SKM-1 treated with dmso at 0.1 percent for 144 hours (cell line): ENCODE measurements around the gene DMBT1.

Source experiments
- DNase-seq: peaks from one replicate; lab custom pipeline; 2025; ENCODE audit not compliant: unreplicated experiment; lab: John Stamatoyannopoulos, UW

The DMBT1 gene

DNA sequence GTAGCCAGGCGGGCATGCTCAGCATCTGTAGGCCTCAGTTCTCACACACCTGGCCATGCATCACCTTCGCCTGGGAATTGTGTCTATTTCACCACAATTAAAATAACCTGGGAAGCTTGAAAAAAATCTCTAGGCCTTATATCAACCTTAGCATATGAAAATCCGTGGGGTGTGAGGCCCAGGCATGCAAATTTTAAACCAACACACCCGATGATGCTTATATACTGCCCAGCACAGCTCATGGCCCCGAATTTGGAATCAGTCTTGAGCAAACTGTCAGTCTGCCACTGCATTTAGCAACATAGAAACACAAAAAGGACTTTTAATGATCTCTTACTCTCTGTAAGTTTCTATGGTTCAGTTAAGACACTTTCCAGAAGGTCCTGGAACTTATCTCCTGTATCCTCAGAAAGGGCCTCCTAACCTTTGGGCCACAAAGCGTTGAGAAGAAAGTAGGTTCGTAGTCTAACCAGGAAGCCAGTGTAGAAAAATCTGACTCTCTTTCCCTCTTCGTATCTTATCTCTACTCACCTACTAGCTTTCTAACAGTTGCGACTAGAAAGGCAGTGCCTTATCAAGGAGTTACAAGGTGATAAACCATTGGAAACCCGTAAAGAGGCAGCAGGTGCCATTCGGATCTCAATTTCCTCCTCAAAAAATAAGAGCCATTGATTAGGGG is 12.0 kb upstream of the DMBT1 start:
- no peak for DNase-seq

DNA sequence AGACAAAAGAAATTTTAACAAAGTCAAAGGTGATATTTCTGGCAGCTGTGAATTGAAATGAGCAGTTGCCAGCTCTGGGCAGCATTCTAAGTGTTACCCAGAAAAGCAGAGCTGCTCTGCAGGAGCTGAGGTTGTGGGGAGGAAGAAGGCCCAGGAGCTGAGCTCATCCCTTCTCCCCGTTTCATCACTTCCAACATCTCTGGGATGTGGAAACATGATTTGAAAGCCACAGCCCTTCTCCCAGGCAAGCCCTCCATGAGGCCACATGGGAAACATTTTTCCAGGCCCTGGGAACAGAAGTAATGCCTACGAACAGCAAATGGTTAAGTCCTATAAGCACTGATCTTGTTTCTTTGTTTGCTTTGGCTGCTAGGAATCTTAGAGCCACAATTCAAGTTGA is 10.9 kb upstream of the DMBT1 start:
- no peak for DNase-seq

DNA sequence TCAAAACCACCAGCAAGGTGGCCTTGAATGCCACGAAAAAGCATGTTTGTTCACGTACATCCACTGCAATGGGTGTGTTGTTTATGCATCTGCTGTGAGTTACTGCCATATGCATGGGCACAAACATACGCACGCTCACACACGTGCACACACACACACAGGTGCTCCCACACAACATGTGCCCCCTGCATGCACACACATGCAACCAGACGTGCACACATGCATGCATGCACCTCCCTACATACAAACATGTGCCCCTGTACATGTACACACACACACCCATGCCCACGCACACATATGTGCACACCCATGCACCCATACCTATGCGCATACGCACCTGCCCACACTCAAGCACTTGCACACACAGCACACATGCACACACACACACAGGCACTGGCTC is 10.1 kb upstream of the DMBT1 start:
- no peak for DNase-seq

DNA sequence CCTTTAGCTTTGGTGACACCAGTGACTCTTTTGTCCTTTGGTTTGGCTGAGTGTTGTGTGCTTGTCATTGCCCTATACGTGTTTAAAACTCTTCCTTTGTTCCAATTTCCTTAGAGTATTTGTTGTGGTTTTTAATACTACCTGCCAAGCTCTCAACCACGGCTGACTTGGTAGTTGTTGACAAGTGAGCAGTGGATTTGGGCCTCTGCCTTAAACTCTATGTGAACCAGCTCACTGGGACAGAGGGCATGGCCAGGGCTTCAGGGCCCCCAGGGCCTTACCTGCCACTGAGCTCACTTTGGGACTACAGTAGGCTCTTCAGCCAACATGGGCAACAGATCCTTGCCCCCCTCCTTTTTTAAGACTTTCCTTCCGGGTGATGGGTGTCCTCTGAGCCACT is 9.6 kb upstream of the DMBT1 start:
- no peak for DNase-seq

DNA sequence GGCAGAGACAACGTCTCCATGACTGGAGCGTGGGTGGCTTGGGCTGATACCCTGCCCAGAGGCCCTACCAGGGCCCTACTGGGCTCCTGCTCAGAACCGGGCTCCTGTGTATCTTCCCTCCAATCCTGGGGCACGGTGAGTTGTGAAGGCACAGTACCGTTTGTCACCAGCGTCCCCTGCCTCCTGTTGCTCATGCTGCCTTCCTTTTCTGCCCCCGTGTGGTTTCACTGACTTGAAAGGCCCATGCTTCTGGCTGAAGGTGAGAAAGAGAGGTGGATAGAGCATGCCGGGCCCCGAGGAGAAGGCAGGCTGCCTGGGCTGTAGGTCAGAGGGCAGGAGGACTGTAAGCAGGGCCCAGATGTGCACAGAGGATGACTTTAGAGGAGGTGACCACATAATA is 9.1 kb upstream of the DMBT1 start:
- no peak for DNase-seq

DNA sequence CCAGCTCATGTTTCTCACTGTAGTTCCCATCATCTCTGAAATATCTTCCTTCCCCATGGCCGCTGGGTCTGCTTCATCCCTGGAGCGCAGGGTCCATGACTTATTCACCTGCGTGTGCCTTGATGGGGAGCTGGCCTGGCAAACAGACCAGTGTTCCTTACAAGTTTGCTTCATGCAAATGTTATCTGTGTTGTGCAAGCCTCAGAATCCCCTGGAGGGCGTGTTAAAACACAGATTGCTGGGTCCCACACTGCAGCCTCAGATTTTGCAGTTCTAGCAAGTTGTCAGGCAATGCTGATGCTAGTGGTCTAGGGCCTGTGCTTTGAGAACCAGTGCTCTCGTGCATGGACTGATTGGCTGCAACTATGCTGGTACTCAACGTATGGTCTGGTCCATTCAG is 7.2 kb upstream of the DMBT1 start:
- DNase-seq = no peak

DNA sequence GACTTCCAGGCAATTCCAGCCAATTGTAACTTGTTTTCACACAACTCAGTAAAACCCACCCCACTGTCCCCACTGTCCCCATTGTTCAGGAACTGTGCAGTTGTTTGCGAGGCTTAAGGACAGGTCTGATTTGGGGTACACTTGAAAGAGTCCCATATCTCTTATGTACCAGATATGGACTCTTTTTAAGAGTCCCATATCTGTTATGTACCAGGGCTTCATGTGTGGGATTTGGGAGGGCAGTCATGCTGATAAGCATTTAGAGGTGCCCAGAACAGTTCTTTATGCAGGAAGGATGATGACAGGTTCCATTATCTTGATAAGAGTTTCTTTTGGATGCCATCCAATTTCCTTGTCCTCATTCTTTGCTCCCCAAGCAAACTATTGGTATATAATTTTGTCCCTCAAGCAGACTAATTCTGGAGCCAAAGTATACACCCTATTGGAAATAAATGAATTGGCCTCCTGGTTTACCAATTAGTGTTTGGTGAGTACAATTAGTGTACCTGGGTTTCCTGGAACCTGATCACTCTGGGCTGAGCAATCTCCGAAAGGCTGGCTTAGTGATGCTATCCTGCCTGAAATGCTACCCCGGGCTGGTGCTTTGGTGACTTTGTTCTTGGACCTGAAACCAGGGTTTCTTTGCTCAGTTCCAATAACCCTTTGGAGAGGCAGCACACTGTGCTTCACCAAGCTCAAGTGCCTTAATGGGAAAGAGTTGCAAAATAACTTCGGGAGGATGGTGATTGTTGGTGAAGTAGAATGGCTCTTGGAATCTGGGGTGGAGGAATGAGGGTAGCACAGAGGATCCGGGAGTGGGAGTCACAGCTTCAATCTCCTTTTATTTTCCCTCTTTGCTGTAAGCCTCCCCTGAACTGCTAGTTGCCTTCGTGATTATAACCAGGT is 6.2 kb upstream of the DMBT1 start:
- no peak for DNase-seq

DNA sequence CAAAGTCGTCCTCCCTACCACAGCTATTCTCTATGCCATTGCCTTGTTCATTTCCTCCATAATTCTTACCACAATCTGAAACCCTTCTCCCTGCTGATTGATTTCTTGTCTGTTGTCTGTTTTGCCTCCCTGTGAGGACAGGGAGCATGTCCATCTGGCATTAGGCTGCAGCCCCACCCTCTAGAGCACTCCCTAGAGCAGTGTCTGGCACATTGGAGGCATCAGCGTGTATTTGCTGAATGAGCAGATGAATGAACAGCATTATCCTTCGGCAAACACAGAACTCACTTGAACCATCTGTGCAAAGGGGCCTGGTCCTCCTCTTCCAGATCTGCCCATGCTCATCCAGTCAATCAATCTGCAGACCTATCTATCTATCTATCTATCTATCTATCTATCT is 5.1 kb upstream of the DMBT1 start:
- DNase-seq = no peak

DNA sequence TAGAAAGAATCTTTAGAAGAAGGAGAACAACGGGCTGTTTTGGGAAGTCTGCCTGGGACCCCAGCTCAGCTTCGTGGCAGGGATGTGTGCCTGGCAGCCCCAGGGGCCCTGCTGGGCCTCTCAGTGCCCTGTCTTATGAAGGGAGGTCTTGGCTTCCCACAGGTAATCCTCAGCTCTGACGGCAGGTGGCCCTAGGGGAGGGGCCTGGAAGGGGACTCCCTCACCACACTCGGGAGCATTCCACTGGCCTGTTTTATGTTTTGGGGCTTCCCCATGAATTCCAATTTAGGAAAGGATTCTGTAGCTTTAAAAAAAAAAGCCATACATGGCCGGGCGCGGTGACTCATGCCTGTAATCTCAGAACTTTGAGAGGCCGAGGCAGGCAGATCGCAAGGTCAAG is 3.0 kb upstream of the DMBT1 start:
- DNase-seq = no peak

DNA sequence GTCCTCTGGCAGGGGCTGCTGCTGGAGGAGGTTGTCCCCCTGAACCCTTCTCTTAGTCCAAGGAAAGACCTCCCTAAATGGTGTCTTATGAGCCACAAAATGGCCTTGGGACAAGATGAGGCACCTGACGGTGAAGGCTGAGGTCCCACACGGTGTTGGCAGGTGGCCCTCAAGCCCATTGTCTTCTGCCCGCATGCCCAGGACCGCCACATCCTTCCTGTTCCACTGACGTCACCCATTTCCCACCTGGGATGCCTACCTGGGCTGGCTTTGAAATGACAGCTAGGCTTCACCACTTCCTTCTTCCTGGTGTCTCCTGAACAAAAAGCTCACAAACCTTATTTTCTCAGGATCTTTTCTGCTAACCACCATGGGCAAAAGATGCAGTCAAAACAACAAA is 2.1 kb upstream of the DMBT1 start:
- no peak for DNase-seq

DNA sequence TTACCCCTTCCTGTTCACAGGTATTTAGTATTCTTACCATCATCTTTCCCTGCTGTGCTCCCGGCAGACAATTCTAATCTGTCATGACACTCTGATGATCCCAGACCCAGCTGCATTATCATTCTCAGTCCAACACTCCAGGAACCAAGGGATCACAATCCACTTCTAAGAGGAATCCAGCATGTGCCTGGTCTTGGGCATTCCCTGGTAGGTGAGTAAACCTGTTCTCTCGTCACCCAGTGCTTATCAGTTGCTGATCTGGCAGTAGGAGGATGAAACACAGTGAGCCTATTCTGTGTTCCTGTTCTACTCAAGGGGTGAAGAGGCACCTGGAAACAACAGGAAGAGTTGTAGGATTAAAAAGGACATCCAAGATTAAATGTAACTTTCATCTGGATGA is 1.3 kb upstream of the DMBT1 start:
- no peak for DNase-seq

DNA sequence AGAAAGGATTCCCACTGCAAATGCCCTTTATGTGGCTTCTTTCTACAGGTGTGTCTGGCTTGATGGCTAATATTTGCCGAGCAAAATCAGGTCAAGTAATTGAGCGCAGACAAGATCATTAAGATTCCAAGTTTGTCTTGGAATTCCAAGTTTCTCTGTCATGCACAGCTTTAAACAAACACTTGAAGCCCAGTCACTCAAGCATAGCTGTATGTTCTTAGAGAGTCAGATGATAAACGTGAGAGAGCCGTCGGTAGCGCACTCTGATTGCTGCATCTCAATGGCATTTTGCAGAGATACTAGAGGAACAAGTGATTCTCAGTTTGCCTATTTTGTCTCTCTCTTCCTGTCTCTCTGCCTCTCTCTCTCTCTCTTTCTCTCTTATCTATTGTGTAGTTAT is 658 bp downstream of the DMBT1 start:
- no peak for DNase-seq

DNA sequence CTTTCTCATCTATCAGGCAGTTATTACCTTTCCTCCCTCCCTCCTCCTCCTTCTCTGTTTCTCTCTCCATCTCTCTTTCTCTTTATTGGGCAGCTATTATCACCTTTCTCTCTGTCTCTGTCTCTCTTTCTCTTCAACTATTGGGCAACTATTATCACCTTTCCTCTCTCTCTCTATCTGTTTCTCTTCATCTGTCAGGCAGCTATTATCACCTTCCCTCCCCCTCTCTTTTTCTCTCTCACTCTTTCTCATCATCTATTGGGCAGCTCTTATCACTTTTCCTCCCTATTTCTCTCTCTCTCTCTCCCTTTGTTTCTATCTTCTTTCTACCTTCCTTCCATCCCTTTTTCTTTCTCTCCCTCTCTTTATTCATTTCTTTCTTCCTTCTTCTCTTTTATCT is 1.2 kb downstream of the DMBT1 start:
- DNase-seq = no peak

DNA sequence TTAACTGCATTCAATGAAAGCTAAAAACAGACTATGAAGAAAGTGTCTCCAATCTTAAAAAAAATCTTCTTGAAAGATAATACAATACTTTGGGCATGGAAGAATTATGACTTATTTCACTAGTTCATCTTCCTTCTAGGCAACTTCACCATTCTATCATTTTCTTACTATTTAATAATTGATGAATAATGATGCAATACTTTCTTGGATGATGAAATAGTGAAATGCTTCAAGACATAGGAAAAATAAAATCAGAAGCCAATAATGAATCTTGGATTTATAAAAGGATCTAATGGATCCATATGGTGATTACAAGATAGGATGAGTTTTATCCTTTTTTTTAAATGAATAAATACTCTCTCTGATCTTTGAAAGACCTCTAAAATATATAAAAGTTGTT is 4.4 kb downstream of the DMBT1 start:
- no peak for DNase-seq

DNA sequence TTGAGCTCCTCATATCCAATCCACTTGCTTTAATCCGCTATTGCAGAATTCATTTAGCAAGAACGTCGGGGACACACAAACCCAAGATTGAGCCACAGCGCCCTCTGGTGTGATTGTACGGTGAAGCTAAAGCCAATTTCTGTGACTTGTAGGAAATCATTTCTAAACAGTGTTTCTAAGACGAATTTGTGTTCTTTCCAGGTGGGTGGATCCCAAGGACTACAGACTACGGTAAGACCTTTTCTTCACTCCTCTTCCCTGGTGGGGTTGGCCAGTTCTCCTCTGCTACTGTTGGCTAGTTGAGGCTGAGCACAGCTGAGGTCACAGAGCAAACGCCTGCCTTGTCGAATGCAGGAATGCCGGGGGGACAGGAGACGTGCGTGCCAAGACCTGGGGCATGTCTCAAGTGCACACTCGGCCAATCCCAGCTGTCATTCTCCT is 5.2 kb downstream of the DMBT1 start:
- DNase-seq = peak; percentile 33

DNA sequence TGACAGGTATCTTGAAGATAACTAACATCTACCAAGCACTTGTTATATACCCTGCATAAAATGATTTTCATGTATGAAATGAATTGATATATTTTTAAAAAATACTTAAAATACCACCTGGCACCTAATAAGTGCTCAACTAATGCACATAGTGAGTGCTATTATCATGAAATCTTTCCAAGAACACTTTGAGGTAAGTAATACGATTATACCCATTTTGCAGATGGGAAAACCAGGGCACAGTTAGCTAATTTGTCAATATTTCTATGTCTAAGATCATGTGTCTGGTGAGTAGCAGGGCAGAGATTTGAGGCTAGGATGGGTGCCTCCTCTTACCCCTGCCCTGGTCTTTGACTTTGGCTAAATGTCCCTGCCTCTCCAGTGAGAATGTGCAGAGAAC is 6.1 kb downstream of the DMBT1 start:
- no peak for DNase-seq

DNA sequence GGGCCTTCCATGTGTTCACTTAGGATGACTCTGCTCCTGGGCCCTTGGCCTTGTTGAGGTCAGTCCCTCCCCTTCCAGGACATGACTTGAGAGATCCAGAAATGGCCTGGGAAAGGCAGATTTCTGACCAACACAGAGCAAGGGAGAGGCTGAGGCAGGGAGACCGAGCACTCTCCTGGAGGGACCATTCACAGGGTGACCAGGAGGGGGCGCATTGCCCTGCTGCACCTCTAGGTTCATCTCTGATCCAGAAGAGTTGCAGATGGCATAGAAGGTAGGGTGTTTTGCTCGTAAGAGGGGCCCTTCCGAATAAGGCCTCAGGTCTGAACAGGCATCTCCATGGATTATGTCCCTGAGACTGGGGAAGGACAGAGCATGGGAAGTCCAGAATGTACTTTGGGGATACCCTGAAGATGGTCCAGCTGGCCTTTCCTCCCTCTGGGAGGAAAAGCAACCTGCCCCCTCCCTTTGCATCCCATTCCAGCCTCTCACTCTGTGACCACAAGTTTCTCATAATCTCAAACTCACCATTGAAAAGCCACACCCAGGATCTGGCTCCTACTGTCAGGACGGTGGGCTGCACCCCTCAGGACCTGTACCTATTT is 6.6 kb downstream of the DMBT1 start:
- DNase-seq = no peak

DNA sequence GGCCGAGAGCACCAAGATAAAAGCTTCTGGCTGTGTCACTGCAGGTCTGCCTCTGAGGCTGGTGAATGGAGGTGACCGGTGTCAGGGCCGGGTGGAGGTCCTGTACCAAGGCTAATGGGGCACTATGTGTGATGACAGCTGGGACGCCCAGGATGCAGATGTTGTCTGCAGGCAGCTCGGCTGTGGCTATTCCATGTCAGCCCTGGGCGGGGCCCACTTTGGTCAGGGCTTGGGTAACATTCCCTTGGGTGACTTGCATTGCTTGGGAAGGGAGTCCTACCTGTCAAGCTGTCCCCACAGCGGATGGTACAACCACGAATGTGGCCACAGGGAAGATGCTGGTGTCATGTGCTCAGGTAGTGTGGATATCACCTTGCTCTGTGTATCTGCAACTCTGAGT is 8.0 kb downstream of the DMBT1 start:
- no peak for DNase-seq

DNA sequence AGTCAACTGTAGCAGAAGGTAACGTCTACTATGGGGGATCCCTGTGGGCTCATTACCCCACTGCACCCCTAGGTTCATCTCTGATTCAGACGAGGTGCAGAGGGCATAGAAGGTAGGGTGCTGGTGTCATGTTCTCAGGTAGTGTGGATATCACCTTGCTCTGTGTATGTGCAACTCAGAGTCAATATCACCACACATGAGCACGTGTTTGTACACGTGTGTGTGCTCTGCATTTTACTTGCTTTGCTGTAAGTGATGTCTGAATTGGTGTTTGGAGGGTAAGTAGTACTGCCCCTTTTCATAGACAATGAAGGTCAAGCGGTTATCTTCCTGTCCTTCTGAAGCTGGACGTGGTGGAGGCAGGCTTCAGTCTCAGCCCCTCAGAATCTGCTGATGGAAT is 10.4 kb downstream of the DMBT1 start:
- no peak for DNase-seq

DNA sequence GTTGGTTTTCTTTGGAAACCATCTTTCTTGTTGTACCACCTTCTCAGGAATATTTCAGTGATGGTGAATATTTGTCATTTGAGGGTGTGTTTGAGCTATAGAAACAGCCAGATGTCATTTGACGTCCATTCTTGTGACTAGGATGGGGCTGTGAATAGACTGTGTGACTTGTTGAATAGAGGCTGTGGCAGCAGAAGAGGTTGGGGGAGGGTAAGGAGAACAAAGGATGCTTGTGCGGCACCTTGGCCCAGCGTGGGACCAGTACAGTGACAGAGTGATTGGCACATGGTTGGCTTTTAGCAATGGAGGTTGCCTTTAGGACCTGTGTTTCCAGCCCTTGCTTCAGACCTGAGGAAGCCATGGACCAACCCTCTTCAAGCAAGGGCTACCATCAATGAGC is 11.3 kb downstream of the DMBT1 start:
- no peak for DNase-seq

DNA sequence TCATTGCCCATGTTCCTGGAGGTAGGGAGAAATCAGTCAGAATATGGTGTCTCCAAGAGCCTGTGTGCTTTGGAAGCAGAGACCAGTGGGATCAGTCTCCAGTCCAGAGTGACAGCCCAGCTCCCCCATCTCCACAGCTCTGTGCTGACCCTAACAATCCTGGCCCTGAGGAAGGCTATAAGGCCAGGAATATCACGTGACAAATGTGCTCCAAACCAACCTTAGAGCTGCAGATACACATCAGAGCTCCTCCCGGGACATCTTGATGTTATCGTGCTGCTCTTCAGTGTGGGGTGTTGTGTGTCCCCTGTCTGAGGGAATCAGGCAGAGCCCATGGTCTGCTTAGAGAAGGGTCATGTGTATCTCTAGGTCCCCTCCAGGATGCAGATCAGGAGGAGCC is 15.2 kb downstream of the DMBT1 start:
- DNase-seq = no peak

DNA sequence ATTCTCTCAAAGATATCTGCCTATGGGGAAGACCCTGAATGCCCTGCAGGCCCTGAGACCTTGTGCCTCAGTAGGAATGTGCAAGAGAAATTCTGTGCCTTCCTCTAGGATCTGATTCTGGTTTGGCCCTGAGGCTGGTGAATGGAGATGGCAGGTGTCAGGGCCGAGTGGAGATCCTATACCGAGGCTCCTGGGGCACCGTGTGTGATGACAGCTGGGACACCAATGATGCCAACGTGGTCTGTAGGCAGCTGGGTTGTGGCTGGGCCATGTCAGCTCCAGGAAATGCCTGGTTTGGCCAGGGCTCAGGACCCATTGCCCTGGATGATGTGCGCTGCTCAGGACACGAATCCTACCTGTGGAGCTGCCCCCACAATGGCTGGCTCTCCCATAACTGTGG is 15.7 kb downstream of the DMBT1 start:
- DNase-seq = no peak
